GM12878 (cell line): ENCODE data around the gene PTK6. TPM values are rescaled to one million over a fixed set of nuclear protein-coding genes. Genes with fewer than 3 reads are reported as not detected.

Source experiments
- ATAC-seq: fragments of 200-7000 bp; cut with Tn5 transposase; 3 replicates; pipeline ENCODE4 v1.9.1; 2020; ENCODE audit warnings: mild to moderate bottlenecking, moderate library complexity
- BruUV-seq: library from RNA; stranded (reverse); fragments of 400-500 nt; replicated peaks from 2 replicates; lab custom pipeline; 2021; lab: Mats Ljungman, UMichigan
- CTCF ChIA-PET: fragments of 300-600 bp; sonication (Branson Sonifier 250); formaldehyde crosslinking; extraction: SDS; loops from one replicate; lab custom pipeline; 2021; ENCODE audit warnings: inconsistent platforms; lab: Yijun Ruan, JAX
- POLR2A ChIA-PET: fragments of 350-600 bp; formaldehyde crosslinking; extraction: SDS; loops from one replicate; lab custom pipeline; 2021; ENCODE audit warnings: inconsistent platforms; lab: Charles Lee
- RAD21 ChIA-PET: fragments of 300-600 bp; sonication (Branson Sonifier 250); formaldehyde crosslinking; loops from one replicate; lab custom pipeline; 2023; ENCODE audit warnings: antibody characterized with exemption; ENCODE audit not compliant: unreplicated experiment; lab: Charles Lee
- SMC1A ChIA-PET: fragments of 300-600 bp; sonication (Branson Sonifier 250); formaldehyde crosslinking; loops from one replicate; lab custom pipeline; 2023; ENCODE audit not compliant: unreplicated experiment, uncharacterized antibody; lab: Charles Lee
- DNase-seq: peaks from one replicate; pipeline ENCODE4 v3.0.0-alpha.2; 2011; ENCODE audit warnings: low read depth, low spot score
- FAIRE-seq: peaks from 3 replicates; lab custom pipeline; 2011; peaks lifted over from hg19 to GRCh38; lab: Jason Lieb, UNC
- H2AFZ ChIP-seq: 2 replicates; pipeline ENCODE4 v1.6.0; 2011; ENCODE audit warnings: low read depth, low read length, control low read depth; ENCODE audit not compliant: control insufficient read depth
- H3K27ac ChIP-seq: 2 replicates; pipeline ENCODE4 v1.5.1; 2011; ENCODE audit warnings: control low read depth; ENCODE audit not compliant: control insufficient read depth, insufficient read depth
- H3K27me3 ChIP-seq, 2 experiments: replicated peaks in 1 of 2; 2 replicates each; pipeline versions ENCODE4 v1.6.0 to v1.6.1; 2011; ENCODE audit warnings: low read length in 1 of 2; ENCODE audit not compliant: control insufficient read depth in 2 of 2, insufficient read depth in 2 of 2
- H3K36me3 ChIP-seq, 2 experiments: 2 replicates each; pipeline ENCODE4 v1.5.1; 2011; ENCODE audit warnings: low read length in 1 of 2; ENCODE audit not compliant: control insufficient read depth in 2 of 2, insufficient read depth in 2 of 2
- H3K4me1 ChIP-seq: 2 replicates; pipeline ENCODE4 v1.6.1; 2011; ENCODE audit warnings: mild to moderate bottlenecking, low read length, moderate library complexity, mixed read lengths; ENCODE audit not compliant: control insufficient read depth, insufficient read depth
- H3K4me2 ChIP-seq: 2 replicates; pipeline ENCODE4 v1.6.0; 2011; ENCODE audit warnings: control low read depth; ENCODE audit not compliant: control insufficient read depth, insufficient read depth
- H3K4me3 ChIP-seq: fragments of 200-600 bp; sonication (generic); 2 replicates; pipeline ENCODE4 v1.5.1; 2016
- H3K79me2 ChIP-seq: 2 replicates; pipeline ENCODE4 v1.6.0; 2011; ENCODE audit warnings: low read length; ENCODE audit not compliant: control insufficient read depth, insufficient read depth
- H3K9ac ChIP-seq: 2 replicates; pipeline ENCODE4 v1.8.0; 2011; ENCODE audit warnings: low read length, control low read depth, mixed read lengths; ENCODE audit not compliant: control insufficient read depth, insufficient read depth
- H3K9me3 ChIP-seq: replicated peaks from 3 replicates; pipeline ENCODE4 v1.5.1; 2011; ENCODE audit warnings: mild to moderate bottlenecking, low read length; ENCODE audit not compliant: control insufficient read depth, insufficient read depth
- H4K20me1 ChIP-seq: 2 replicates; pipeline ENCODE4 v1.6.0; 2011; ENCODE audit not compliant: control insufficient read depth, insufficient read depth
- BCL3 ChIP-seq: IDR thresholded peaks from 2 replicates; pipeline ENCODE4 v1.6.1; 2011; ENCODE audit warnings: borderline replicate concordance, low read depth, mild to moderate bottlenecking, moderate library complexity, low read length; ENCODE audit not compliant: insufficient read depth, poor library complexity, severe bottlenecking
- HSF1 ChIP-seq: fragments of 150-350 bp; IDR thresholded peaks from 2 replicates; pipeline ENCODE4 v1.6.1; 2014; ENCODE audit warnings: mild to moderate bottlenecking, low read depth, low read length
- MTA3 ChIP-seq: IDR thresholded peaks from 2 replicates; pipeline ENCODE4 v1.6.1; 2012; ENCODE audit warnings: low read length, inconsistent platforms, borderline replicate concordance
- NRF1 ChIP-seq: conservative IDR thresholded peaks from 2 replicates; pipeline ENCODE4 v1.6.1; 2011; ENCODE audit warnings: mild to moderate bottlenecking, low read depth, low read length, improper control_type of control experiment
- ZSCAN29 ChIP-seq: fragments of 450-650 bp; IDR thresholded peaks from 2 replicates; pipeline ENCODE4 v1.6.1; 2017; ENCODE audit warnings: mild to moderate bottlenecking, moderate library complexity
- WGBS: methylation state at CpG from one replicate; pipeline ENCODE4 v1.1.6; 2016; ENCODE audit warnings: low lambda C conversion rate; ENCODE audit not compliant: insufficient replicate concordance, insufficient coverage; ENCODE audit errors: missing lambda C conversion rate; 5-methylcytosine and 5-hydroxymethylcytosine counted together
- in situ Hi-C: fragments of 300-500 bp; cut with MboI; formaldehyde crosslinking; loops from 9 replicates; pipeline ENCODE4 v1.14.3; 2018; ENCODE audit warnings: mixed read lengths
- intact Hi-C: fragments of 100-400 bp; cut with micrococcal nuclease; formaldehyde crosslinking; loops from one replicate; pipeline ENCODE4 v1.14.2; 2022; ENCODE audit not compliant: unreplicated experiment
- polyA plus RNA-seq, 11 experiments: library from polyadenylated mRNA; depleted of rRNA in 4 of 11; unstranded in 6 of 11; stranded (reverse) in 5 of 11; fragments of >200 nt; fragmentation: Nextera tagmentation in 4 of 11; fragmentation: Illumina TruSeq in 1 of 11; extraction: Ambion mirVana in 4 of 11; extraction: Trizol in 1 of 11; gene quantifications; 1 replicate in 1 of 11; 2 replicates in 10 of 11; pipeline versions ENCODE4 v1.2.1 to v1.2.3, GENCODE V29; 2011 to 2016; ENCODE audit warnings: inconsistent platforms in 2 of 11, missing spikeins in 2 of 11, low read depth in 1 of 11
- total RNA-seq, 4 experiments: library from RNA; depleted of rRNA in 3 of 4; stranded (reverse); fragments of >200 nt in 3 of 4; fragmentation: Illumina TruSeq in 1 of 4; extraction: Trizol in 1 of 4; gene quantifications; 2 replicates each; pipeline versions ENCODE4 v1.2.1 to v1.2.3, GENCODE V29; 2013 to 2021

The PTK6 gene
- total and polyA plus RNA-seq, 10 of the 15 experiments (the other 5 are each of a cell fraction or from before 2014, with no cell fraction given) = 0.02 to 0.21 (median 0.09) TPM; not detected in 3

DNA sequence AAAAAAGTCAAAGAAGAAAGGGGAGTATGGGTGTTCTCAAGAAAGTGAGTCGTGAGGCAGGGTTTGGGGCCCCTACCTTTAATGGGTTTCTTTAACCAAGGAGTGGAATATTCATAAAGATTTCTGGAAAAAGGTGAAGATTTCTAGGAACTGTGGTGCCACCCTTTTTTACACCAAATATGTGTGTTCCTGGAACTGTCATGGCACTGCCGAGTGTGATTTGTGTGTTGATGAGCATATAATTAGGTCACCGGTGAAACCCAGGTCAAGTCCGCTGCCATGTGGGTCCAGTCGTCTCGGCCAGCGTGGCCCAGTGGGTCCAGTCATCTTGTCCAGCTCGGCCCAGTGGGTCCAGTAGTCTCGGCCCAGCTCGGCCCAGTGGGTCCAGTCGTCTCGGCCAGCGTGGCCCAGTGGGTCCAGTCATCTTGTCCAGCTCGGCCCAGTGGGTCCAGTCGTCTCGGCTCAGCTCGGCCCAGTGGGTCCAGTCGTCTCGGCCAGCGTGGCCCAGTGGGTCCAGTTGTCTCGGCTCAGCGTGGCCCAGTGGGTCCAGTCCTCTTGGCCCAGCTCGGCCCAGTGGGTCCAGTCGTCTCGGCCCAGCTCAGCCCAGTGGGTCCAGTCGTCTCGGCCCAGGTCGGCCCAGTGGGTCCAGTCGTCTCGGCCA is 30.0 kb downstream of the PTK6 start:
- Histone ChIP-seq H2AFZ (no peak overlapping the region), H3K4me3 (no peak overlapping the region), H3K9ac (no peak overlapping the region), H3K27ac (no peak overlapping the region), H3K4me2 (no peak overlapping the region), H4K20me1 (no peaks in the 10 kb centered on the region), H3K27me3 (no peaks in the 10 kb centered on the region; a peak in 1 of 4 replicates), H3K79me2 (no peaks in the 10 kb centered on the region), H3K4me1 (no peaks in the 10 kb centered on the region), H3K36me3 (no peaks in the 10 kb centered on the region), H3K9me3 (no peaks in the 10 kb centered on the region; the same call in 2 of the 3 replicates)
- WGBS = 42% methylated on average over 30 of the region's 30 CpGs
- no peak for DNase-seq
- SMC1A ChIA-PET = no interaction called here
- RAD21 ChIA-PET = no interaction called here
- CTCF ChIA-PET = no interaction called here
- in situ Hi-C loops = no loop called here
- TF ChIP-seq HSF1 = no peak
- TF ChIP-seq NRF1 = no peak
- TF ChIP-seq BCL3 = no peak
- no peak for TF ChIP-seq ZSCAN29
- no peak for TF ChIP-seq MTA3
- BruUV-seq = no TSS peak
- FAIRE-seq = no peak
- intact Hi-C loops = no loop called here
- POLR2A ChIA-PET = no interaction called here
- no peak for ATAC-seq
